Astrocyte (in vitro differentiated cells and primary cell): ENCODE measurements around the gene ASB6. TPM values are rescaled to one million over a fixed set of nuclear protein-coding genes. Genes with fewer than 3 reads are reported as not detected.

Experiments
- DNase-seq: peaks from one replicate; pipeline ENCODE4 v3.0.0-alpha.2; 2010; ENCODE audit warnings: low read depth
- FAIRE-seq: peaks from 2 replicates; lab custom pipeline; 2011; peaks lifted over from hg19 to GRCh38; lab: Jason Lieb, UNC
- H2AFZ ChIP-seq: 2 replicates; pipeline ENCODE4 v1.6.0; 2012; ENCODE audit warnings: low read depth, low read length, inconsistent platforms
- H3K27ac ChIP-seq: 2 replicates; pipeline ENCODE4 v1.5.1; 2011; ENCODE audit warnings: low read depth, low read length, inconsistent platforms
- H3K27me3 ChIP-seq: 2 replicates; pipeline ENCODE4 v1.6.0; 2011; ENCODE audit warnings: low read length, inconsistent platforms; ENCODE audit not compliant: insufficient read depth
- H3K36me3 ChIP-seq: 2 replicates; pipeline ENCODE4 v1.5.1; 2011; ENCODE audit warnings: low read length, inconsistent platforms; ENCODE audit not compliant: insufficient read depth
- H3K4me1 ChIP-seq: 2 replicates; pipeline ENCODE4 v1.5.1; 2011; ENCODE audit warnings: low read length, inconsistent platforms; ENCODE audit not compliant: insufficient read depth
- H3K4me2 ChIP-seq: 2 replicates; pipeline ENCODE4 v1.6.0; 2012; ENCODE audit warnings: low read length, inconsistent platforms
- H3K4me3 ChIP-seq: 2 replicates; pipeline ENCODE4 v1.5.1; 2011; ENCODE audit warnings: low read depth, mild to moderate bottlenecking, low read length, inconsistent platforms; ENCODE audit not compliant: insufficient read depth
- H3K79me2 ChIP-seq: 2 replicates; pipeline ENCODE4 v1.6.0; 2012; ENCODE audit warnings: mild to moderate bottlenecking, low read length, inconsistent platforms; ENCODE audit not compliant: insufficient read depth
- H3K9ac ChIP-seq: 2 replicates; pipeline ENCODE4 v1.6.0; 2012; ENCODE audit warnings: mild to moderate bottlenecking, low read length, inconsistent platforms
- H3K9me3 ChIP-seq: 2 replicates; pipeline ENCODE4 v1.5.1; 2012; ENCODE audit warnings: low read depth, mild to moderate bottlenecking, low read length, inconsistent platforms; ENCODE audit not compliant: insufficient read depth
- H4K20me1 ChIP-seq: 2 replicates; pipeline ENCODE4 v1.6.0; 2012; ENCODE audit warnings: low read length, inconsistent platforms; ENCODE audit not compliant: insufficient read depth
- H3K27ac Mint-ChIP-seq: one replicate; pipeline ENCODE4 v1.8.0; 2021; ENCODE audit warnings: mild to moderate bottlenecking, mixed read lengths; ENCODE audit not compliant: unreplicated experiment
- H3K27me3 Mint-ChIP-seq: one replicate; pipeline ENCODE4 v1.8.0; 2021; ENCODE audit warnings: low read depth, mixed read lengths; ENCODE audit not compliant: unreplicated experiment
- H3K36me3 Mint-ChIP-seq: one replicate; pipeline ENCODE4 v1.8.0; 2021; ENCODE audit warnings: low read depth, mixed read lengths; ENCODE audit not compliant: unreplicated experiment
- H3K4me1 Mint-ChIP-seq: one replicate; pipeline ENCODE4 v1.8.0; 2021; ENCODE audit warnings: low read depth, mixed read lengths; ENCODE audit not compliant: unreplicated experiment
- H3K4me3 Mint-ChIP-seq: one replicate; pipeline ENCODE4 v1.8.0; 2021; ENCODE audit warnings: mild to moderate bottlenecking, moderate library complexity, mixed read lengths; ENCODE audit not compliant: unreplicated experiment
- H3K9me3 Mint-ChIP-seq: one replicate; pipeline ENCODE4 v1.8.0; 2021; ENCODE audit warnings: mild to moderate bottlenecking, mixed read lengths; ENCODE audit not compliant: unreplicated experiment
- EZH2 ChIP-seq: IDR thresholded peaks from 2 replicates; pipeline ENCODE4 v1.6.1; 2012; ENCODE audit warnings: mild to moderate bottlenecking, low read length, inconsistent platforms; ENCODE audit not compliant: insufficient read depth
- total RNA-seq: library from RNA; stranded (reverse); gene quantifications from 2 replicates; pipeline ENCODE4 v1.2.1, GENCODE V29; 2021
- TF ChIP-seq, protein P1 (sequence below): IDR thresholded peaks from 2 replicates; pipeline ENCODE4 v1.5.1; 2011; ENCODE audit warnings: low read depth, mild to moderate bottlenecking, inconsistent platforms, low read length, moderate library complexity; ENCODE audit not compliant: insufficient read depth

The ASB6 gene
- total RNA-seq, 1 donor from 2014 or later = 24.3 TPM

DNA sequence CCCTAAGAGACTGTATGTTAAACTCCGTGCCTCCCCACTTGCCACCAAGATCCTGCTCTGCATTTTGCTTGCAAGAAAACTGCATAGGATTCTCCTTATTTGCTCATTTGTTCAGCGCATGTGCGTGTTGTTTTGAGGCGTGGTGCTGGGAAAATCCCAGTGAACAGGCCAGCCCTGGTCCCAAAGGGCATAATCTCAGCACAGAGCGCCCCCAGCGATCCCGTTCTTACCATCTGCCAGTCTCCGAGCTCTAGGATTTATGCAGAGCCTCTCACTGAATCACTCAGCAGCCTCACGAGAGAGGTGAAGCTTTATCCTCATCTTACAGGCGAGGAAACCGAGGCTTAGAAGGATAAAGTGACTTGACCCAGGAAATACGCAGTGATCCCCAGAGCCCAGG is 35.0 kb upstream of the ASB6 start:
- Mint-ChIP-seq H3K27ac (no peak overlapping the region), H3K9me3 (no peaks in the 10 kb centered on the region), H3K36me3 (no peaks in the 10 kb centered on the region), H3K4me3 (no peak overlapping the region), H3K27me3 (peaks cover 60% of the 10 kb centered on the region), H3K4me1 (no peaks in the 10 kb centered on the region)
- no peak for DNase-seq
- Histone ChIP-seq H3K9ac (no peak overlapping the region), H3K27me3 (peaks cover 37% of the 10 kb centered on the region), H3K27ac (no peak overlapping the region), H3K4me1 (no peaks in the 10 kb centered on the region), H3K79me2 (no peaks in the 10 kb centered on the region), H3K9me3 (no peaks in the 10 kb centered on the region), H2AFZ (no peak overlapping the region), H3K4me3 (no peak overlapping the region), H3K4me2 (no peak overlapping the region), H3K36me3 (no peaks in the 10 kb centered on the region), H4K20me1 (no peaks in the 10 kb centered on the region)
- FAIRE-seq = no peak
- no peak for TF ChIP-seq EZH2
- TF ChIP-seq, protein P1, sequence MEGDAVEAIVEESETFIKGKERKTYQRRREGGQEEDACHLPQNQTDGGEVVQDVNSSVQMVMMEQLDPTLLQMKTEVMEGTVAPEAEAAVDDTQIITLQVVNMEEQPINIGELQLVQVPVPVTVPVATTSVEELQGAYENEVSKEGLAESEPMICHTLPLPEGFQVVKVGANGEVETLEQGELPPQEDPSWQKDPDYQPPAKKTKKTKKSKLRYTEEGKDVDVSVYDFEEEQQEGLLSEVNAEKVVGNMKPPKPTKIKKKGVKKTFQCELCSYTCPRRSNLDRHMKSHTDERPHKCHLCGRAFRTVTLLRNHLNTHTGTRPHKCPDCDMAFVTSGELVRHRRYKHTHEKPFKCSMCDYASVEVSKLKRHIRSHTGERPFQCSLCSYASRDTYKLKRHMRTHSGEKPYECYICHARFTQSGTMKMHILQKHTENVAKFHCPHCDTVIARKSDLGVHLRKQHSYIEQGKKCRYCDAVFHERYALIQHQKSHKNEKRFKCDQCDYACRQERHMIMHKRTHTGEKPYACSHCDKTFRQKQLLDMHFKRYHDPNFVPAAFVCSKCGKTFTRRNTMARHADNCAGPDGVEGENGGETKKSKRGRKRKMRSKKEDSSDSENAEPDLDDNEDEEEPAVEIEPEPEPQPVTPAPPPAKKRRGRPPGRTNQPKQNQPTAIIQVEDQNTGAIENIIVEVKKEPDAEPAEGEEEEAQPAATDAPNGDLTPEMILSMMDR = no peak

DNA sequence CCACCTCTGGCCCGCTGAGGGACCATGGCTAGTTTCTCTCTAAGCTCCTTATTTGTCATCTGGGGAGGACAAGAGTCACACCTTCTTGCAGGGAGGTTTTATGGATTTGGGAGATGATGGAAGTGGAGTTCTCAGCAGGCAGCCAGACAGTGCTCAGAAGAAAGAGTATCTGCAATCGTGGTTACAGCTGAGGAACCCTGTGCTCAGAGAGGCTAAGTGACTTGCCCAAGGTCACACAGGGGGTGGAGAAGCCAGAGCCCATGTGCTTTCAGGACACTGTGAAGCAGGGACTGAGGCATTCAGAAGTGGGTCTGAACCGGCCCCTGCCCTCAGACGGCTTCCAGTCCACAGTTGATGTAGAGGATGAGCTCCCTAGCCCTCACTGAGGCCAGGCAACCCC is 34.3 kb upstream of the ASB6 start:
- TF ChIP-seq, protein P1 = no peak
- TF ChIP-seq EZH2 = no peak
- Histone ChIP-seq H3K4me3 (no peak overlapping the region), H3K4me2 (no peak overlapping the region), H3K27ac (no peak overlapping the region), H3K9ac (no peak overlapping the region), H4K20me1 (no peaks in the 10 kb centered on the region), H2AFZ (no peak overlapping the region), H3K36me3 (no peaks in the 10 kb centered on the region), H3K79me2 (no peaks in the 10 kb centered on the region), H3K27me3 (peaks cover 37% of the 10 kb centered on the region), H3K4me1 (no peaks in the 10 kb centered on the region), H3K9me3 (no peaks in the 10 kb centered on the region)
- no peaks in the 10 kb centered on the region for H3K4me1 Mint-ChIP-seq
- no peak for DNase-seq
- FAIRE-seq = no peak
- H3K4me3 Mint-ChIP-seq = no peak overlapping the region
- peaks cover 57% of the 10 kb centered on the region for H3K27me3 Mint-ChIP-seq
- H3K9me3 Mint-ChIP-seq = no peaks in the 10 kb centered on the region
- H3K36me3 Mint-ChIP-seq = no peaks in the 10 kb centered on the region
- no peak overlapping the region for H3K27ac Mint-ChIP-seq

DNA sequence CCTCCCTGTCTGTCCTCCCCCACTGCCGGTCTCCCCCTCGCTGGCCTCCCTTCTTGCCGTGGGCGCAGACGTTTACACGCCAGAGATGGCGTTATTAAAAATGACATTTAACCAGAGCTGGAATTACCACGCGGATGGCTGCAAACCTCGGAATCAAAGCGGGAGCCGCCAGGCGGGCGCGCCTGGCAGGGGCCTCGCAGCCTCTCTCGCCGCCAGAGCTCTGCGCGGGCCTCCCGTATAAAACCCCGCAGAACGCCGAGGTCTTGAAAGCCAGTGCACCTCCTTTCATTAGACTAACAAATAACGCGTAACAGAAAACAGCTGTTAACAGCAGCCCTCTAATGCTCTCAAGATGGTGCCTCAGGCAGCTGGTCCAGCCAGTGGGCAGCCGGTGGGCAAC is 33.7 kb upstream of the ASB6 start:
- Mint-ChIP-seq H3K4me3 (no peak overlapping the region), H3K36me3 (no peaks in the 10 kb centered on the region), H3K27me3 (peaks cover 55% of the 10 kb centered on the region), H3K4me1 (no peaks in the 10 kb centered on the region), H3K9me3 (no peaks in the 10 kb centered on the region), H3K27ac (no peak overlapping the region)
- H3K79me2 ChIP-seq = no peaks in the 10 kb centered on the region
- TF ChIP-seq, protein P1 = no peak
- TF ChIP-seq EZH2 = no peak
- FAIRE-seq (no peak), DNase-seq (no peak)
- H3K27ac ChIP-seq = no peak overlapping the region
- no peaks in the 10 kb centered on the region for H3K36me3 ChIP-seq
- no peaks in the 10 kb centered on the region for H3K9me3 ChIP-seq
- no peak overlapping the region for H3K9ac ChIP-seq
- peaks cover 34% of the 10 kb centered on the region for H3K27me3 ChIP-seq
- no peak overlapping the region for H3K4me3 ChIP-seq
- H4K20me1 ChIP-seq = no peaks in the 10 kb centered on the region
- no peaks in the 10 kb centered on the region for H3K4me1 ChIP-seq
- no peak overlapping the region for H2AFZ ChIP-seq
- H3K4me2 ChIP-seq = no peak overlapping the region
